IPS-18c (cell line): ENCODE results near the gene SLC46A3.

Experiments used
- H3K4me3 ChIP-seq: 2 replicates; pipeline ENCODE4 v1.7.0; 2013; ENCODE audit warnings: low read depth, mild to moderate bottlenecking, low read length, moderate library complexity; ENCODE audit not compliant: insufficient read depth
- H3K9me3 ChIP-seq: one replicate; pipeline ENCODE4 v1.6.1; 2013; ENCODE audit warnings: mild to moderate bottlenecking, low read length, moderate library complexity; ENCODE audit not compliant: control insufficient read depth, insufficient read depth

Gene SLC46A3

DNA sequence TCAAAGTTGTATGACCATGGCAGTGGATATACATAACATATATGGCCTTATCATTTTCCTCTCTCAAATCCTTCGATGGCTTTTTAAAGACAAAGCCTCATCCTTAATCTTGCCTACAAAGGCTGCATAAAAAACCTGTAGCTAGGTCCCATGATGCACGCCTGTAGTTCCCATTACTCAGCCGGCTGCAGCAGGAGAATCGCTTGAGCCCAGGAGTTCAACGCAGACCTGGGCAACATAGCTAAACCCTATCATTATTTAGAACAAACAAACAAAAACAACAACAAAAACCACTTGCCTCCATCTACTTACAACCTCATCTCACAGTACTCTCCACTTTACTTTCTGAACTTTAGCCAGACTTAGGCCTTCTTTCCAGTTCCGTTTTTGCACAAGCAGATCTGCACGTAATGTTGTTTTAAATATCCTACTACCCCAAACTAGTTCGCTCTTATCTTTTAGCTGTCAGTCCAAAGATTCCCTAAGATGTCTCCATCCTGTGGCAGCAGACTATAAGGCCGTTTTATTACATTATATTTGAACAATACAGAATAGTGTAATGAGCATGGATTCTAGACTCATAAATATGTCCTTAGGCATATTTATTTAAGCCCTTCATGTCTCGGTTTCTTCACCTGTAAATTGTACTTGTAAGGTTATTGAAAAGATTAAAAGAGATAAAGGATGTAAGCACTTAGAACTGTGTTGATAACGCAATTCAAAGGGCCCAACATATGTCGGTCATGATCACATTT, 60.8 kb downstream of the SLC46A3 start:
- peak overlapping the region; percentile 93 for H3K4me3 ChIP-seq
- H3K9me3 ChIP-seq = no peaks in the 10 kb centered on the region

DNA sequence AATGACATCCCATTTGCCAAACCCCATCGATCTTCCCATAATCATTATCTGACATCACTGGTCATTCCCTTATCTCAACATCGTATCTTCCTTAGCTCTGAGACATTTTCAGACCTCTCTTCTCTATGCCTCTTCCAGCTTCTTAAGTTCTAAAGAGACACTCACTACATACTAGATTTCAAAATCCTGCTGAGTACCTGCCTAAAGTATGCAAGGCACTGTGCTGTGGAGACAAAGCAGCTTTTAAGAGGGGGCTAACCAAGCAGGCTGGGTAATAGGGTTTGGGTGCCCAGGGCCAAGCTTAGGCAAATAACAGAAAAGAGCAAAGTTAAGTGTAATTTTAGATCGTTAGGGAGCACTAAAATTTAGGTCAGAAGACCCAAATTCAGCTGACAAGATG, 63.2 kb downstream of the SLC46A3 start:
- H3K4me3 ChIP-seq = no peak overlapping the region

DNA sequence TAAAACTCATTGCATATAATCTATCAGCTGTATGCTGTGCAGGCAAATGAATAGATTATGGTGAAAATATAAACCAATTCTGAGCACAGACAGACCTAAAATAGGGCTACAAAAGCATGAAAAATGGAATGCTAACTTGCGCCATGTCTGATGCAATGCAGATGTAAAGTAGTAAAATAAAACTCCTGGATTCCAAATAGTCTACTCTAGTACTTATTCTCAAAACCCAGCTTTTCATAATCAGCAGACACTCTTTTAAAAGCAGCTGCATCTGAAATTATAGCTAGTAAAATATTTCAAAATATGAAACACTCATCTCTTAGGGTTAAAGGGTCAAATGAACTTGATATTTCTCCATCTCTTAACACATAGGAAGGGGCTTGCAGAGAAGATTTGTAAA, 64.5 kb downstream of the SLC46A3 start:
- no peak overlapping the region for H3K4me3 ChIP-seq
- H3K9me3 ChIP-seq = no peaks in the 10 kb centered on the region

More for the DNA sequence above, 63.2 kb downstream of the SLC46A3 start:
- H3K9me3 ChIP-seq = no peaks in the 10 kb centered on the region

DNA sequence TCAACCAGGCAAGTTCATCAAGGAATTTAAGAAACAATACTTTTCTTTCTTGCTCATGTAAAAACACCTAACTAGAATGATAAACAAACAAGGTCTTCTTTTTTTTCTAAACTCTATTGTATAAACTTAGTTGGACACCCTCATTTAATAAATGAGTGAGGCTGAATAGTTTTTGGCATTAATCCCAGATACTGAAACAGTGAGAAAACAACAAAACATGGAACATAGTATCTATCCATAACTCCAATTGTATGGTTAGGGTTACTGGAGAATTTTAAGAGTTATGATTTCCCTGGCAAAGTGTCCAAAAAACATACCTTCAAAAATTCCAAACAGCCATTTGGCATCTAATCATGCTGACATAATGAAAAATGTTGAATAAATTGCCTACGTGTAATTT, 65.7 kb downstream of the SLC46A3 start:
- no peak overlapping the region for H3K4me3 ChIP-seq

DNA sequence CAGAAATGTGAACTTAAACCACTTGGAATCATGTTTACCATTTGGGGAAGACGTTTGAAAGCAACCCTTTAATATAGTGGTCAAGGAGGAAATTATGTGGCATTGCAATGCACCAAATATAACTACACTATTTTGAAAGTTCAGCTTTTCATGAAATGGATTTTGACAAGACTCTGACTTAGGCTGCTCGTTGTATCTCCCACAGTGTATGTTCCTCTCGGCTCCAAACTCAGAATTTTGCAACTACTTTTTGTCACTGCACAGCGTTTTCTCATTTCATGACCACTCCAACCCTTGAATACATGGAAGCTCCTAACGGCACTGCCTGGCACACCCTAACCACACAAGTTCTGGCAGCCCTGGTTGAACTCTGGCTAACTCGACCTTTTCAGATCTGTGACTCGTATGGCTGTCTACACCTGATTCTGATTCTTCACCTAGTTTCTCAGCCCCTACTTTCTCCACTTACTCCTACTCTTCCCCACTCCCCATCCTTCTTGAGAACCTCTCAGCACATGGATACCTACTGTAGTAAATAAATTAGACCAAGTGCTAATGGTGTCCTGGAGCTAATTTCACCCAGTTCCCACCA, 66.9 kb downstream of the SLC46A3 start:
- no peak overlapping the region for H3K4me3 ChIP-seq
- H3K9me3 ChIP-seq = no peaks in the 10 kb centered on the region

More for the DNA sequence above, 65.7 kb downstream of the SLC46A3 start:
- no peaks in the 10 kb centered on the region for H3K9me3 ChIP-seq

DNA sequence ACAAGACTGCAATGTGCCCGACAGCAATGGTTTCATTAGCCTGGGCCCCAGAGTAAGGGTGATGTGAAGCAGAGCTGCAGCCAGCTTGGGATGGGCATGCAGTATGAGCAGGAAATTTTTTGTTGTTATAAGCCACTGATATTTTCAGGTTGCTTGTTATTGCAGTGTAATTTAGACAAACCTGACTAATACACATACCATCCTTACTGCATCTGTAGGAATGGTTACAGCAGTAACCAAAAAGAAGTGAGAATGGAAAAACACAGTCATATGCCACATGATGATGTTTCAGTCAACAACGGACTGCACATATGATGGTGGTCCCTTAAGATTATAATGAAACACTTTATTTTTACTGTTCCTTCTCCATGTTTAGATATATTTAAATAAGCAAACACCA, 68.5 kb downstream of the SLC46A3 start:
- no peaks in the 10 kb centered on the region for H3K9me3 ChIP-seq
- no peak overlapping the region for H3K4me3 ChIP-seq
